Tibial nerve (tissue), 4 donors: ENCODE results near the gene SMTNL2. TPM values are rescaled to one million over a fixed set of nuclear protein-coding genes. Genes with fewer than 3 reads are reported as not detected.
A peak's percentile ranks its signal among the peaks of the same experiment; 100 is the strongest.

ENCODE experiments used
- DNase-seq, 2 donors: peaks; one replicate each; pipeline ENCODE4 v3.0.0-alpha.2; 2019; ENCODE audit warnings: low spot score in 2 of 2
- H3K27ac ChIP-seq, 4 donors: fragments of 200-600 bp; sonication (generic) in 3 of 4; one replicate each; pipeline ENCODE4 v1.5.1; 2017 to 2019; ENCODE audit warnings: mild to moderate bottlenecking in 1 of 4
- H3K27me3 ChIP-seq, 2 donors: fragments of 200-600 bp; sonication (generic) in 1 of 2; one replicate each; pipeline versions ENCODE4 v1.5.1 to v1.6.0; 2017 to 2019
- H3K36me3 ChIP-seq, 3 donors: fragments of 200-600 bp; sonication (generic); one replicate each; pipeline ENCODE4 v1.5.1; 2018 to 2019
- H3K4me1 ChIP-seq, 4 donors: fragments of 200-600 bp; sonication (generic) in 3 of 4; one replicate each; pipeline ENCODE4 v1.5.1; 2017 to 2019
- H3K4me3 ChIP-seq, 4 donors: fragments of 200-600 bp; sonication (generic) in 3 of 4; one replicate each; pipeline ENCODE4 v1.5.1; 2017 to 2019; ENCODE audit warnings: mild to moderate bottlenecking in 1 of 4, moderate library complexity in 1 of 4
- H3K9me3 ChIP-seq, 4 donors: fragments of 200-600 bp; sonication (generic) in 3 of 4; one replicate each; pipeline ENCODE4 v1.5.1; 2017 to 2019
- CTCF ChIP-seq, 5 experiments: fragments of 200-600 bp in 3 of 5; fragments of 450-650 bp in 2 of 5; sonication (generic) in 3 of 5; IDR thresholded peaks; one replicate each; pipeline ENCODE4 v1.5.1; 2016 to 2019; ENCODE audit warnings: antibody characterized with exemption in 5 of 5, mild to moderate bottlenecking in 3 of 5, moderate library complexity in 2 of 5
- EP300 ChIP-seq, 2 donors: sonication (generic); formaldehyde crosslinking; IDR thresholded peaks; one replicate each; pipeline ENCODE4 v1.6.1; 2017; ENCODE audit warnings: antibody characterized with exemption in 2 of 2, mild to moderate bottlenecking in 1 of 2
- POLR2A ChIP-seq, 2 donors: fragments of 450-650 bp; IDR thresholded peaks; one replicate each; pipeline ENCODE4 v1.6.1; 2017; ENCODE audit warnings: antibody characterized with exemption in 2 of 2, mild to moderate bottlenecking in 2 of 2, moderate library complexity in 2 of 2
- WGBS, 2 donors: methylation state at CpG; one replicate each; pipeline ENCODE4 v1.1.5; 2018; 5-methylcytosine and 5-hydroxymethylcytosine counted together
- total RNA-seq, 4 donors: library from RNA; depleted of rRNA; stranded (reverse); fragments of >200 nt; gene quantifications; one replicate each; pipeline ENCODE4 v1.1.0, GENCODE V29; 2016

The SMTNL2 gene
- total RNA-seq, 4 donors from 2014 or later, result 1.5 to 8.2 (median 4.4) TPM

GRCh38 chr17:4554997-4555799 is 29.1 kb upstream of the SMTNL2 start, which contains the start of gene MYBBP1A:
MYBBP1A (minus strand) TSS chr17:4555384; CDS start chr17:4555324, 60 bp downstream.
- Histone ChIP-seq H3K4me1 (peaks cover 0 to 24% (median 16%) of the 10 kb centered on the region in 4 donors), H3K27ac (peak within 1 kb of the TSS; percentile 51 to 86 (median 84)), H3K4me3 (peak within 1 kb of the TSS; percentile 79 to 96 (median 92)), H3K36me3 (peaks cover 0 to 39% (median 11%) of the 10 kb centered on the region in 3 donors), H3K27me3 (no peaks in the 10 kb centered on the region), H3K9me3 (no peaks in the 10 kb centered on the region)
- TF ChIP-seq POLR2A (IDR thresholded peaks at IDR 0.05) (peak in 1 of 2 donors; percentile 54), CTCF (IDR thresholded peaks at IDR 0.05) (peak in 3 of 5 experiments; percentile 11 to 44 (median 28)), EP300 (IDR thresholded peaks at IDR 0.05) (peak; percentile 78 to 83)
- 1% methylated on average over 44 to 49 of the region's 69 CpGs for WGBS, 2 donors
- DNase-seq, result peak; percentile 95 to 96

- H3K9me3 ChIP-seq, result no peaks in the 10 kb centered on the region
Observed at GRCh38 chr17:4555873-4556759, 28.2 kb upstream of the SMTNL2 start.

GRCh38 chr17:4556996-4557395 is 27.3 kb upstream of the SMTNL2 start:
- 76 to 88% methylated on average over 3 to 4 of the region's 4 CpGs for WGBS, 2 donors

More at GRCh38 chr17:4555873-4556759, 28.2 kb upstream of the SMTNL2 start:
- H3K4me3 ChIP-seq, result peak overlapping the region; percentile 79 to 96 (median 92)
- no peak for DNase-seq
- TF ChIP-seq CTCF (IDR thresholded peaks at IDR 0.05) (no peak), POLR2A (IDR thresholded peaks at IDR 0.05) (no peak), EP300 (IDR thresholded peaks at IDR 0.05) (no peak)
- H3K27ac ChIP-seq, result peak overlapping the region; percentile 51 to 86 (median 84)
- peaks cover 0 to 30% (median 5%) of the 10 kb centered on the region in 3 donors for H3K36me3 ChIP-seq
- H3K4me1 ChIP-seq, result peaks cover 0 to 24% (median 16%) of the 10 kb centered on the region in 4 donors
- 50 to 55% methylated on average over 17 of the region's 17 CpGs for WGBS, 2 donors
- H3K27me3 ChIP-seq, result no peaks in the 10 kb centered on the region

GRCh38 chr17:4557626-4558346 is 26.5 kb upstream of the SMTNL2 start:
- H3K4me3 ChIP-seq, result no peak overlapping the region
- 94 to 95% methylated on average over 6 of the region's 6 CpGs for WGBS, 2 donors

More at GRCh38 chr17:4556996-4557395, 27.3 kb upstream of the SMTNL2 start:
- no peak for DNase-seq
- Histone ChIP-seq H3K4me3 (no peak overlapping the region), H3K9me3 (no peaks in the 10 kb centered on the region), H3K27me3 (no peaks in the 10 kb centered on the region), H3K27ac (no peak overlapping the region), H3K4me1 (peaks cover 0 to 24% (median 16%) of the 10 kb centered on the region in 4 donors), H3K36me3 (peaks cover 0 to 21% (median 4%) of the 10 kb centered on the region in 3 donors)
- no peak for TF ChIP-seq EP300 (IDR thresholded peaks at IDR 0.05)
- no peak for TF ChIP-seq POLR2A (IDR thresholded peaks at IDR 0.05)
- TF ChIP-seq CTCF (IDR thresholded peaks at IDR 0.05), result no peak

More at GRCh38 chr17:4557626-4558346, 26.5 kb upstream of the SMTNL2 start:
- no peaks in the 10 kb centered on the region for H3K27me3 ChIP-seq
- no peak overlapping the region for H3K27ac ChIP-seq
- peaks cover 0 to 13% (median 0%) of the 10 kb centered on the region in 3 donors for H3K36me3 ChIP-seq
- TF ChIP-seq CTCF (IDR thresholded peaks at IDR 0.05) (no peak), POLR2A (IDR thresholded peaks at IDR 0.05) (no peak), EP300 (IDR thresholded peaks at IDR 0.05) (no peak)
- H3K9me3 ChIP-seq, result no peaks in the 10 kb centered on the region
- H3K4me1 ChIP-seq, result peaks cover 0 to 24% (median 16%) of the 10 kb centered on the region in 4 donors
- DNase-seq, result no peak
